ENCODE data around the gene PCA3. TPM values are rescaled to one million over a fixed set of nuclear protein-coding genes. Genes with fewer than 3 reads are reported as not detected.

Gene PCA3
- total RNA-seq: under 1 TPM in 1 of 4 donors, not detected in 3; 0.40 TPM

- no peak for TF ChIP-seq POLR2A (IDR thresholded peaks at IDR 0.05)
- Histone ChIP-seq H3K4me3 (no peak within 1 kb of the TSS), H3K9me3 (no peaks in the 10 kb centered on the region), H3K36me3 (no peaks in the 10 kb centered on the region), H3K27me3 (no peaks in the 10 kb centered on the region), H3K4me1 (no peaks in the 10 kb centered on the region), H3K27ac (no peak within 1 kb of the TSS)
- DNase-seq: no peak
Observed at GRCh38 chr9:76764138-76764537, at the start of gene PCA3. Gene PCA3 (plus strand): TSS chr9:76764438.

GRCh38 chr9:76716085-76716672 is 48.1 kb upstream of the PCA3 start:
- Histone ChIP-seq H3K4me1 (peaks cover 0 to 3% (median 0%) of the 10 kb centered on the region in 4 donors), H3K9me3 (no peaks in the 10 kb centered on the region), H3K27ac (no peak overlapping the region), H3K4me3 (no peak overlapping the region), H3K36me3 (no peaks in the 10 kb centered on the region), H3K27me3 (no peaks in the 10 kb centered on the region)
- no peak for TF ChIP-seq POLR2A (IDR thresholded peaks at IDR 0.05)
- no peak for TF ChIP-seq CTCF (IDR thresholded peaks at IDR 0.05)
- DNase-seq: no peak

- H3K27ac ChIP-seq: peak overlapping the region in 1 of 4 donors; percentile 38
- no peak for DNase-seq
- no peak overlapping the region for H3K4me3 ChIP-seq
Observed at GRCh38 chr9:76717176-76717575, 47.1 kb upstream of the PCA3 start.

GRCh38 chr9:76717613-76718012 is 46.6 kb upstream of the PCA3 start:
- Histone ChIP-seq H3K27ac (peak overlapping the region in 1 of 4 donors; percentile 38), H3K27me3 (no peaks in the 10 kb centered on the region), H3K4me3 (no peak overlapping the region), H3K36me3 (no peaks in the 10 kb centered on the region), H3K9me3 (no peaks in the 10 kb centered on the region), H3K4me1 (peaks cover 0 to 3% (median 0%) of the 10 kb centered on the region in 4 donors)
- no peak for DNase-seq
- TF ChIP-seq POLR2A (IDR thresholded peaks at IDR 0.05): no peak
- no peak for TF ChIP-seq CTCF (IDR thresholded peaks at IDR 0.05)

More at GRCh38 chr9:76717176-76717575, 47.1 kb upstream of the PCA3 start:
- Histone ChIP-seq H3K36me3 (no peaks in the 10 kb centered on the region), H3K27me3 (no peaks in the 10 kb centered on the region), H3K9me3 (no peaks in the 10 kb centered on the region), H3K4me1 (peaks cover 0 to 3% (median 0%) of the 10 kb centered on the region in 4 donors)
- TF ChIP-seq CTCF (IDR thresholded peaks at IDR 0.05) (no peak), POLR2A (IDR thresholded peaks at IDR 0.05) (no peak)

GRCh38 chr9:76718166-76718565 is 46.1 kb upstream of the PCA3 start:
- TF ChIP-seq CTCF (IDR thresholded peaks at IDR 0.05) (no peak), POLR2A (IDR thresholded peaks at IDR 0.05) (no peak)
- Histone ChIP-seq H3K27me3 (no peaks in the 10 kb centered on the region), H3K4me1 (peaks cover 0 to 3% (median 0%) of the 10 kb centered on the region in 4 donors), H3K4me3 (no peak overlapping the region), H3K9me3 (no peaks in the 10 kb centered on the region), H3K27ac (peak overlapping the region in 1 of 4 donors; percentile 38), H3K36me3 (no peaks in the 10 kb centered on the region)
- no peak for DNase-seq

GRCh38 chr9:76720245-76720644 is 44.0 kb upstream of the PCA3 start:
- DNase-seq: no peak
- no peaks in the 10 kb centered on the region for H3K27me3 ChIP-seq
- no peaks in the 10 kb centered on the region for H3K9me3 ChIP-seq
- no peak overlapping the region for H3K4me3 ChIP-seq
- H3K4me1 ChIP-seq: peaks cover 0 to 3% (median 0%) of the 10 kb centered on the region in 4 donors
- H3K36me3 ChIP-seq: no peaks in the 10 kb centered on the region
- TF ChIP-seq CTCF (IDR thresholded peaks at IDR 0.05) (no peak), POLR2A (IDR thresholded peaks at IDR 0.05) (no peak)
- no peak overlapping the region for H3K27ac ChIP-seq
